NB4 (cell line): ENCODE data around the gene PAF1.

ENCODE experiments used
- MAX ChIP-seq: IDR thresholded peaks from 2 replicates; pipeline ENCODE4 v1.6.1; 2011; ENCODE audit warnings: low read depth, low read length
- TF ChIP-seq, protein P1 (sequence below): IDR thresholded peaks from one replicate; pipeline ENCODE4 v1.5.1; 2012; ENCODE audit warnings: low read depth, low read length

- TF ChIP-seq, protein P1, sequence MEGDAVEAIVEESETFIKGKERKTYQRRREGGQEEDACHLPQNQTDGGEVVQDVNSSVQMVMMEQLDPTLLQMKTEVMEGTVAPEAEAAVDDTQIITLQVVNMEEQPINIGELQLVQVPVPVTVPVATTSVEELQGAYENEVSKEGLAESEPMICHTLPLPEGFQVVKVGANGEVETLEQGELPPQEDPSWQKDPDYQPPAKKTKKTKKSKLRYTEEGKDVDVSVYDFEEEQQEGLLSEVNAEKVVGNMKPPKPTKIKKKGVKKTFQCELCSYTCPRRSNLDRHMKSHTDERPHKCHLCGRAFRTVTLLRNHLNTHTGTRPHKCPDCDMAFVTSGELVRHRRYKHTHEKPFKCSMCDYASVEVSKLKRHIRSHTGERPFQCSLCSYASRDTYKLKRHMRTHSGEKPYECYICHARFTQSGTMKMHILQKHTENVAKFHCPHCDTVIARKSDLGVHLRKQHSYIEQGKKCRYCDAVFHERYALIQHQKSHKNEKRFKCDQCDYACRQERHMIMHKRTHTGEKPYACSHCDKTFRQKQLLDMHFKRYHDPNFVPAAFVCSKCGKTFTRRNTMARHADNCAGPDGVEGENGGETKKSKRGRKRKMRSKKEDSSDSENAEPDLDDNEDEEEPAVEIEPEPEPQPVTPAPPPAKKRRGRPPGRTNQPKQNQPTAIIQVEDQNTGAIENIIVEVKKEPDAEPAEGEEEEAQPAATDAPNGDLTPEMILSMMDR, result no peak
- 0 out of 2 replicates have a peak, but pooled peaks have one; percentile 15 for TF ChIP-seq MAX
These were observed at the start of gene PAF1, which contains the start of gene MED29 for GRCh38 chr19:39390751-39391437.
